H9 (cell line): ENCODE results near the gene MYLK3. TPM values are rescaled to one million over a fixed set of nuclear protein-coding genes. Genes with fewer than 3 reads are reported as not detected.

Experiments used
- DNase-seq: peaks from one replicate; pipeline ENCODE4 v3.0.0-alpha.2; 2017
- H2AFZ ChIP-seq: one replicate; pipeline ENCODE4 v1.6.1; 2013; ENCODE audit warnings: mild to moderate bottlenecking, low read length, control low read depth, moderate library complexity
- H2AK5ac ChIP-seq: 2 replicates; pipeline ENCODE4 v1.6.1; 2013; ENCODE audit warnings: low read length, control low read depth, mixed read lengths; ENCODE audit not compliant: insufficient read length
- H2BK120ac ChIP-seq: one replicate; pipeline ENCODE4 v1.6.1; 2013; ENCODE audit warnings: low read depth, mild to moderate bottlenecking, low read length, control low read depth, inconsistent platforms; ENCODE audit not compliant: poor library complexity, severe bottlenecking
- H2BK12ac ChIP-seq: 2 replicates; pipeline ENCODE4 v1.6.1; 2013; ENCODE audit warnings: low read length, control low read depth, mixed read lengths, low read depth; ENCODE audit not compliant: insufficient read length
- H2BK15ac ChIP-seq: 2 replicates; pipeline ENCODE4 v1.6.1; 2013; ENCODE audit warnings: low read depth, low read length, control low read depth
- H2BK20ac ChIP-seq: one replicate; pipeline ENCODE4 v1.6.1; 2013; ENCODE audit warnings: low read depth, mild to moderate bottlenecking, low read length, control low read depth, inconsistent platforms; ENCODE audit not compliant: poor library complexity, severe bottlenecking
- H2BK5ac ChIP-seq: 2 replicates; pipeline ENCODE4 v1.6.1; 2013; ENCODE audit warnings: low read length, control low read depth, mixed read lengths; ENCODE audit not compliant: insufficient read length
- H3K14ac ChIP-seq: 2 replicates; pipeline ENCODE4 v1.6.1; 2013; ENCODE audit warnings: low read length, control low read depth; ENCODE audit not compliant: insufficient read depth
- H3K18ac ChIP-seq: 2 replicates; pipeline ENCODE4 v1.6.1; 2013; ENCODE audit warnings: low read depth, mild to moderate bottlenecking, mixed read lengths, low read length, control low read depth; ENCODE audit not compliant: insufficient read length
- H3K23ac ChIP-seq: 2 replicates; pipeline ENCODE4 v1.6.1; 2013; ENCODE audit warnings: low read length, control low read depth, mixed read lengths, low read depth; ENCODE audit not compliant: insufficient read length
- H3K23me2 ChIP-seq: 2 replicates; pipeline ENCODE4 v1.6.1; 2013; ENCODE audit warnings: low read depth, mild to moderate bottlenecking, mixed read lengths, low read length, control low read depth; ENCODE audit not compliant: insufficient read length, poor library complexity, severe bottlenecking
- H3K27ac ChIP-seq: 2 replicates; pipeline ENCODE4 v1.5.1; 2013; ENCODE audit warnings: low read length, control low read depth, mixed read lengths, low read depth; ENCODE audit not compliant: insufficient read length
- H3K27me3 ChIP-seq: 2 replicates; pipeline ENCODE4 v1.6.1; 2013; ENCODE audit warnings: low read length, control low read depth, inconsistent platforms; ENCODE audit not compliant: insufficient read depth
- H3K4ac ChIP-seq: 2 replicates; pipeline ENCODE4 v1.6.1; 2013; ENCODE audit warnings: low read depth, mild to moderate bottlenecking, control low read depth, inconsistent platforms, low read length, moderate library complexity
- H3K4me1 ChIP-seq: 2 replicates; pipeline ENCODE4 v1.6.1; 2013; ENCODE audit warnings: low read length, control low read depth, inconsistent platforms; ENCODE audit not compliant: insufficient read depth
- H3K4me2 ChIP-seq: 2 replicates; pipeline ENCODE4 v1.6.1; 2013; ENCODE audit warnings: low read length, control low read depth, mixed read lengths; ENCODE audit not compliant: insufficient read length, insufficient read depth
- H3K56ac ChIP-seq: 2 replicates; pipeline ENCODE4 v1.6.1; 2013; ENCODE audit warnings: low read depth, mild to moderate bottlenecking, mixed read lengths, low read length, control low read depth; ENCODE audit not compliant: insufficient read length
- H3K79me1 ChIP-seq: 2 replicates; pipeline ENCODE4 v1.6.1; 2013; ENCODE audit warnings: low read depth, mild to moderate bottlenecking, moderate library complexity, low read length, control low read depth, inconsistent platforms; ENCODE audit not compliant: insufficient read depth, poor library complexity, severe bottlenecking
- H3K79me2 ChIP-seq: 2 replicates; pipeline ENCODE4 v1.6.1; 2013; ENCODE audit warnings: low read length, control low read depth, inconsistent platforms; ENCODE audit not compliant: insufficient read depth
- H3K9ac ChIP-seq: 2 replicates; pipeline ENCODE4 v1.6.1; 2013; ENCODE audit warnings: low read length, control low read depth, mixed read lengths; ENCODE audit not compliant: insufficient read length; ENCODE audit errors: extremely low read depth
- H3K9me3 ChIP-seq: one replicate; pipeline ENCODE4 v1.6.1; 2013; ENCODE audit warnings: low read depth, low read length, inconsistent platforms; ENCODE audit not compliant: control insufficient read depth
- H3T11ph ChIP-seq: one replicate; pipeline ENCODE4 v1.6.1; 2013; ENCODE audit warnings: mild to moderate bottlenecking, low read length, control low read depth, inconsistent platforms
- H4K20me1 ChIP-seq: one replicate; pipeline ENCODE4 v1.6.1; 2013; ENCODE audit not compliant: control insufficient read depth, insufficient read length, insufficient read depth
- H4K5ac ChIP-seq: 2 replicates; pipeline ENCODE4 v1.6.1; 2013; ENCODE audit warnings: low read depth, mild to moderate bottlenecking, mixed read lengths, low read length, control low read depth; ENCODE audit not compliant: insufficient read length
- H4K8ac ChIP-seq: replicated peaks from 2 replicates; pipeline ENCODE4 v1.6.1; 2013; ENCODE audit warnings: low read length, control low read depth, mixed read lengths, low read depth; ENCODE audit not compliant: insufficient read length
- H4K91ac ChIP-seq: 2 replicates; pipeline ENCODE4 v1.6.1; 2013; ENCODE audit warnings: low read depth, mild to moderate bottlenecking, moderate library complexity, mixed read lengths, low read length, control low read depth; ENCODE audit not compliant: insufficient read length
- H3K27ac Mint-ChIP-seq, 3 experiments: 2 replicates in 2 of 3; 3 replicates in 1 of 3; pipeline ENCODE4 v1.8.0; 2020 to 2021; ENCODE audit warnings: mixed read lengths in 3 of 3, mild to moderate bottlenecking in 1 of 3, moderate library complexity in 1 of 3
- H3K27me3 Mint-ChIP-seq: 2 replicates; pipeline ENCODE4 v1.8.0; 2021; ENCODE audit warnings: low read depth, mild to moderate bottlenecking, moderate library complexity, mixed read lengths
- H3K36me3 Mint-ChIP-seq, 3 experiments: 2 replicates in 2 of 3; 3 replicates in 1 of 3; pipeline ENCODE4 v1.8.0; 2020 to 2021; ENCODE audit warnings: low read depth in 3 of 3, mixed read lengths in 3 of 3; ENCODE audit not compliant: insufficient read depth in 1 of 3
- H3K4me1 Mint-ChIP-seq, 2 experiments: 2 replicates each; pipeline ENCODE4 v1.8.0; 2020; ENCODE audit warnings: mixed read lengths in 2 of 2
- H3K4me3 Mint-ChIP-seq, 2 experiments: 2 replicates in 1 of 2; 3 replicates in 1 of 2; pipeline ENCODE4 v1.8.0; 2020 to 2021; ENCODE audit warnings: mild to moderate bottlenecking in 2 of 2, mixed read lengths in 2 of 2, moderate library complexity in 1 of 2
- H3K9me3 Mint-ChIP-seq, 2 experiments: 2 replicates in 1 of 2; 3 replicates in 1 of 2; pipeline ENCODE4 v1.8.0; 2020; ENCODE audit warnings: mild to moderate bottlenecking in 2 of 2, mixed read lengths in 2 of 2, moderate library complexity in 1 of 2
- CTCF ChIP-seq: fragments of 200-600 bp; sonication (generic); conservative IDR thresholded peaks from 3 replicates; pipeline ENCODE4 v1.8.0; 2021; ENCODE audit warnings: antibody characterized with exemption, mild to moderate bottlenecking
- WGBS: extraction: QIAGEN DNeasy Blood & Tissue Kit; methylation state at CpG from one replicate; pipeline ENCODE4 v1.1.7; 2013; ENCODE audit warnings: missing lambda C conversion rate, low lambda C conversion rate, mixed read lengths; ENCODE audit not compliant: insufficient read length; ENCODE audit errors: extremely low coverage; 5-methylcytosine and 5-hydroxymethylcytosine counted together
- total RNA-seq: library from RNA; stranded (reverse); gene quantifications from 2 replicates; pipeline ENCODE4 v1.2.1, GENCODE V29; 2021

The MYLK3 gene
- total RNA-seq, 1 experiment from 2014 or later = 0.90 TPM

GRCh38 chr16:46775214-46775613, 27.1 kb upstream of the MYLK3 start:
- no peak overlapping the region for H3T11ph ChIP-seq
- H4K91ac ChIP-seq = no peak overlapping the region
- H3K4me2 ChIP-seq = no peak overlapping the region
- no peak overlapping the region for H2BK12ac ChIP-seq
- no peak overlapping the region for H3K14ac ChIP-seq
- no peak overlapping the region for H3K56ac ChIP-seq
- H3K23ac ChIP-seq = no peak overlapping the region
- H3K79me2 ChIP-seq = no peaks in the 10 kb centered on the region
- no peaks in the 10 kb centered on the region for H3K23me2 ChIP-seq
- H2AK5ac ChIP-seq = no peak overlapping the region
- Mint-ChIP-seq H3K4me1 (peaks cover 4 to 7% of the 10 kb centered on the region in 2 experiments), H3K36me3 (peaks cover 2 to 10% (median 6%) of the 10 kb centered on the region in 3 experiments; a peak in 4 of 7 replicates), H3K4me3 (no peak overlapping the region), H3K27me3 (no peaks in the 10 kb centered on the region; the same call in 1 of the 2 replicates), H3K27ac (no peak overlapping the region; a peak in 1 of 7 replicates), H3K9me3 (peaks cover 9 to 17% of the 10 kb centered on the region in 2 experiments)
- no CpG with 5 or more reads among the region's 4 CpGs for WGBS
- no peak for DNase-seq
- no peaks in the 10 kb centered on the region for H4K20me1 ChIP-seq
- H2BK15ac ChIP-seq = no peak overlapping the region
- no peak overlapping the region for H3K18ac ChIP-seq
- no peaks in the 10 kb centered on the region for H3K27me3 ChIP-seq
- no peaks in the 10 kb centered on the region for H3K79me1 ChIP-seq
- no peak overlapping the region for H2BK120ac ChIP-seq
- no peak overlapping the region for H2BK20ac ChIP-seq
- no peak overlapping the region for H2AFZ ChIP-seq
- no peak overlapping the region for H3K9ac ChIP-seq
- no peak overlapping the region for H3K4ac ChIP-seq
- H3K9me3 ChIP-seq = no peaks in the 10 kb centered on the region
- no peak overlapping the region for H3K27ac ChIP-seq
- H3K4me1 ChIP-seq = no peaks in the 10 kb centered on the region
- no peak overlapping the region for H4K5ac ChIP-seq
- no peak overlapping the region for H4K8ac ChIP-seq
- H2BK5ac ChIP-seq = no peak overlapping the region
- no peak for TF ChIP-seq CTCF
